Natural killer cell (primary cell): ENCODE results near the gene BOD1. TPM values are rescaled to one million over a fixed set of nuclear protein-coding genes. Genes with fewer than 3 reads are reported as not detected.

Experiments used
- ATAC-seq, 3 donors: fragments of 150-1000 bp in 2 of 3; fragments of 200-7000 bp in 1 of 3; cut with Tn5 transposase; 1 replicate in 1 of 3; 2 replicates in 2 of 3; pipeline ENCODE4 v1.10.0; 2021; ENCODE audit warnings: mild to moderate bottlenecking in 2 of 3, moderate library complexity in 2 of 3
- DNase-seq, 2 donors: peaks; one replicate each; pipeline versions ENCODE4 v3.0.0 to v3.0.0-alpha.2; 2013 to 2021; ENCODE audit warnings: mixed read lengths in 1 of 2
- H3K27ac ChIP-seq: one replicate; pipeline ENCODE4 v1.5.1; 2013; ENCODE audit warnings: mild to moderate bottlenecking, low read length
- H3K27me3 ChIP-seq: one replicate; pipeline ENCODE4 v1.6.1; 2013; ENCODE audit warnings: low read length; ENCODE audit not compliant: control insufficient read depth, insufficient read depth
- H3K36me3 ChIP-seq: one replicate; pipeline ENCODE4 v1.6.1; 2013; ENCODE audit warnings: low read length; ENCODE audit not compliant: control insufficient read depth, insufficient read depth
- H3K4me1 ChIP-seq: one replicate; pipeline ENCODE4 v1.6.1; 2013; ENCODE audit warnings: low read length; ENCODE audit not compliant: control insufficient read depth, insufficient read depth
- H3K4me3 ChIP-seq: one replicate; pipeline ENCODE4 v1.5.1; 2013; ENCODE audit warnings: low read length
- H3K9me3 ChIP-seq: one replicate; pipeline ENCODE4 v1.6.1; 2013; ENCODE audit warnings: low read length; ENCODE audit not compliant: control insufficient read depth, insufficient read depth
- H3K27ac Mint-ChIP-seq, 2 donors: one replicate each; pipeline ENCODE4 v1.8.0; 2022; ENCODE audit warnings: mild to moderate bottlenecking in 2 of 2, mixed read lengths in 2 of 2, moderate library complexity in 1 of 2
- H3K27me3 Mint-ChIP-seq, 2 donors: one replicate each; pipeline ENCODE4 v1.8.0; 2022; ENCODE audit warnings: low read depth in 2 of 2, mixed read lengths in 2 of 2
- H3K36me3 Mint-ChIP-seq: one replicate; pipeline ENCODE4 v1.8.0; 2022; ENCODE audit warnings: mixed read lengths
- H3K4me1 Mint-ChIP-seq, 2 donors: one replicate each; pipeline ENCODE4 v1.8.0; 2022; ENCODE audit warnings: mixed read lengths in 2 of 2
- H3K4me3 Mint-ChIP-seq: one replicate; pipeline ENCODE4 v1.8.0; 2022; ENCODE audit warnings: mild to moderate bottlenecking, moderate library complexity, mixed read lengths
- H3K9me3 Mint-ChIP-seq, 2 donors: one replicate each; pipeline ENCODE4 v1.8.0; 2022; ENCODE audit warnings: mixed read lengths in 2 of 2
- CTCF ChIP-seq: fragments of 200-600 bp; IDR thresholded peaks from one replicate; pipeline ENCODE4 v1.8.0; 2022; ENCODE audit warnings: antibody characterized with exemption
- WGBS: methylation state at CpG from one replicate; pipeline ENCODE4 v1.1.7; 2013; ENCODE audit warnings: missing lambda C conversion rate; ENCODE audit not compliant: insufficient coverage; 5-methylcytosine and 5-hydroxymethylcytosine counted together
- intact Hi-C: fragments of 100-400 bp; cut with micrococcal nuclease; formaldehyde crosslinking; loops from one replicate; pipeline ENCODE4 v1.14.2; 2022
- total RNA-seq, 4 donors: library from RNA; stranded (reverse); fragments of 120-200 nt in 1 of 4; gene quantifications; one replicate each; pipeline versions ENCODE4 v1.2.3 to v1.2.4, GENCODE V29; 2013 to 2022

Gene BOD1
- total RNA-seq, 3 donors from 2014 or later (not counting 1 experiment from before 2014, with no cell fraction given): 11.0 to 19.9 (median 16.6) TPM

GRCh38 chr5:173645890-173646574, 29.6 kb upstream of the BOD1 start:
- TF ChIP-seq CTCF: no peak
- no peak for ATAC-seq
- H3K9me3 Mint-ChIP-seq: no peaks in the 10 kb centered on the region
- 86% methylated on average over 9 of the region's 10 CpGs for WGBS
- H3K36me3 ChIP-seq: no peaks in the 10 kb centered on the region
- no peak overlapping the region for H3K4me3 Mint-ChIP-seq
- H3K4me1 Mint-ChIP-seq: no peaks in the 10 kb centered on the region
- H3K4me1 ChIP-seq: no peaks in the 10 kb centered on the region
- no peak overlapping the region for H3K27ac ChIP-seq
- no peak overlapping the region for H3K27ac Mint-ChIP-seq
- no peak overlapping the region for H3K4me3 ChIP-seq
- no peaks in the 10 kb centered on the region for H3K27me3 ChIP-seq
- no peaks in the 10 kb centered on the region for H3K36me3 Mint-ChIP-seq
- no peak for DNase-seq
- H3K27me3 Mint-ChIP-seq: peaks cover 5 to 11% of the 10 kb centered on the region in 2 donors
- H3K9me3 ChIP-seq: no peaks in the 10 kb centered on the region
- intact Hi-C loops: no loop called here

- Mint-ChIP-seq H3K36me3 (no peaks in the 10 kb centered on the region), H3K27ac (no peak overlapping the region), H3K27me3 (peaks cover 5% of the 10 kb centered on the region in 2 donors), H3K4me1 (no peaks in the 10 kb centered on the region), H3K9me3 (no peaks in the 10 kb centered on the region), H3K4me3 (no peak overlapping the region)
- WGBS: 78% methylated on average over 5 of the region's 5 CpGs
- no peaks in the 10 kb centered on the region for H3K4me1 ChIP-seq
- ATAC-seq: no peak
- no peaks in the 10 kb centered on the region for H3K9me3 ChIP-seq
- H3K4me3 ChIP-seq: no peak overlapping the region
- H3K27me3 ChIP-seq: no peaks in the 10 kb centered on the region
- no peak for TF ChIP-seq CTCF
- H3K27ac ChIP-seq: no peak overlapping the region
- no peaks in the 10 kb centered on the region for H3K36me3 ChIP-seq
- intact Hi-C loops: no loop called here
- DNase-seq: no peak
Observed at GRCh38 chr5:173645437-173645807, 29.0 kb upstream of the BOD1 start.

- Mint-ChIP-seq H3K27ac (no peak overlapping the region), H3K9me3 (no peaks in the 10 kb centered on the region), H3K36me3 (no peaks in the 10 kb centered on the region), H3K4me1 (no peaks in the 10 kb centered on the region), H3K27me3 (peaks cover 0 to 5% of the 10 kb centered on the region in 2 donors), H3K4me3 (no peak overlapping the region)
- DNase-seq (no peak), ATAC-seq (no peak)
- no peaks in the 10 kb centered on the region for H3K36me3 ChIP-seq
- no peak overlapping the region for H3K4me3 ChIP-seq
- H3K27ac ChIP-seq: no peak overlapping the region
- intact Hi-C loops: no loop called here
- H3K27me3 ChIP-seq: no peaks in the 10 kb centered on the region
- WGBS: 86% methylated on average over 8 of the region's 8 CpGs
- H3K9me3 ChIP-seq: no peaks in the 10 kb centered on the region
- no peak for TF ChIP-seq CTCF
- H3K4me1 ChIP-seq: no peaks in the 10 kb centered on the region
Observed at GRCh38 chr5:173644673-173645436, 28.4 kb upstream of the BOD1 start.
